ENCODE data around the gene NFKB1. TPM values are rescaled to one million over a fixed set of nuclear protein-coding genes. Genes with fewer than 3 reads are reported as not detected.

Gene NFKB1
- total and polyA plus RNA-seq, 2 donors (not counting 1 experiment from before 2014, with no cell fraction given): 32.0 to 88.1 TPM

DNA sequence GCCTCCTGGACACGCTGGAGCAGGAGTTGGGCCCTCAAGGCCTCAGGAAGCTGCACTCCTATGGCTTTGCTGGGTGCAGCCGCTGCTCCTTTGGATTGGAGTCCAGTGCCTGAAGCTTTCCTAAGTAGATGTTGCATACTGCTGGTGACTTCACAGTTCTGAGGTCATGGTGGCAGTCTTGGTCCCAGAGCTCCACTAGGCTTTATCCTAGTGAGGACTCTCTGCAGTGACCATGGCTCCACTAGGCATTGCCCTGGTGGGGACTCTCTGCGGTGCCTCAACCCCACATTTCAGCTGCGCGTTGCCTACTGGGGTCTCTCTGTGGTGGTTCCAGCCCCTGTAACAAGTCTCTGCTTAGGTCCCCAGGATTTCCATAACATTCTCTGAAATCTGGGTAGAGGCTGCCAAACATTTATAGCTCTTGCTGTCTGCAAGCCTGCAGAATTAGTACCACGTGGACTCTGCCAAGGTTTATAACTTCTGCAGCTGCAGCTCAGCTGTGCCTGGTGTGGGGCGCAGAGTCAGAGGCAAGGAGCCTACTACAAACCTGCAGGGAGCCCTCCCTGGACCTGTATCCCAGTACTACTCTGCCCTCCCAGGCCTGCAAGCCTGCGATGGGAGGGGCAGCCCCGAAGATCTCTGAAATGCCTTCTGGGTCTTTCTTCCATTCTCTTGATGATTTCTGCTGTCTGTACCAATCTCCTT lies 46.0 kb upstream of the NFKB1 start:
- no peaks in the 10 kb centered on the region for H4K20me1 ChIP-seq (ENCODE audit: control insufficient read depth, insufficient read depth, low read length, poor library complexity, severe bottlenecking)
- WGBS (ENCODE audit: insufficient coverage): 96% methylated on average over 9 of the region's 9 CpGs
- no peak overlapping the region for H3K9ac ChIP-seq (ENCODE audit: low read length)
- H3K9me3 Mint-ChIP-seq (ENCODE audit: insufficient read depth): no peaks in the 10 kb centered on the region
- no peak overlapping the region for H3K4me2 ChIP-seq (replicated peaks; ENCODE audit: low read depth, low read length, poor library complexity, severe bottlenecking)
- no peak overlapping the region for H3K4me3 ChIP-seq (ENCODE audit: control extremely low read depth in 1 of 5, extremely low read depth in 1 of 5, insufficient read depth in 1 of 5, low read depth in 2 of 5, low read length in 4 of 5)
- POLR2A ChIA-PET: no interaction called here
- CTCF ChIA-PET: no interaction called here
- no peak overlapping the region for H3K27ac ChIP-seq (ENCODE audit: low read length in 2 of 2)
- H3K79me2 ChIP-seq (ENCODE audit: control insufficient read depth, insufficient read depth, low read length): no peaks in the 10 kb centered on the region
- ATAC-seq (ENCODE audit: low read depth): no peak
- DNase-seq: no peak
- TF ChIP-seq, protein P1, sequence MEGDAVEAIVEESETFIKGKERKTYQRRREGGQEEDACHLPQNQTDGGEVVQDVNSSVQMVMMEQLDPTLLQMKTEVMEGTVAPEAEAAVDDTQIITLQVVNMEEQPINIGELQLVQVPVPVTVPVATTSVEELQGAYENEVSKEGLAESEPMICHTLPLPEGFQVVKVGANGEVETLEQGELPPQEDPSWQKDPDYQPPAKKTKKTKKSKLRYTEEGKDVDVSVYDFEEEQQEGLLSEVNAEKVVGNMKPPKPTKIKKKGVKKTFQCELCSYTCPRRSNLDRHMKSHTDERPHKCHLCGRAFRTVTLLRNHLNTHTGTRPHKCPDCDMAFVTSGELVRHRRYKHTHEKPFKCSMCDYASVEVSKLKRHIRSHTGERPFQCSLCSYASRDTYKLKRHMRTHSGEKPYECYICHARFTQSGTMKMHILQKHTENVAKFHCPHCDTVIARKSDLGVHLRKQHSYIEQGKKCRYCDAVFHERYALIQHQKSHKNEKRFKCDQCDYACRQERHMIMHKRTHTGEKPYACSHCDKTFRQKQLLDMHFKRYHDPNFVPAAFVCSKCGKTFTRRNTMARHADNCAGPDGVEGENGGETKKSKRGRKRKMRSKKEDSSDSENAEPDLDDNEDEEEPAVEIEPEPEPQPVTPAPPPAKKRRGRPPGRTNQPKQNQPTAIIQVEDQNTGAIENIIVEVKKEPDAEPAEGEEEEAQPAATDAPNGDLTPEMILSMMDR (IDR thresholded peaks at IDR 0.05): no peak
- no peak for TF ChIP-seq EZH2 (IDR thresholded peaks at IDR 0.05; ENCODE audit: borderline replicate concordance, insufficient read depth, low read depth, low read length, poor library complexity, severe bottlenecking)
- H2AFZ ChIP-seq (ENCODE audit: insufficient read depth, low read depth, low read length, poor library complexity, severe bottlenecking): no peak overlapping the region
- intact Hi-C loops (cut with micrococcal nuclease): no loop called here
- H3K4me1 Mint-ChIP-seq: peaks cover 5% of the 10 kb centered on the region
- H3K27me3 Mint-ChIP-seq: peaks cover 12% of the 10 kb centered on the region
- H3K27me3 ChIP-seq (replicated peaks in 1 of 4; ENCODE audit: control extremely low read depth in 1 of 4, control insufficient read depth in 3 of 4, insufficient read depth in 4 of 4, low read length in 3 of 4): no peaks in the 10 kb centered on the region
- H3K4me3 Mint-ChIP-seq: no peak overlapping the region
- no peaks in the 10 kb centered on the region for H3K9me3 ChIP-seq (ENCODE audit: control extremely low read depth in 1 of 3, control insufficient read depth in 2 of 3, insufficient read depth in 1 of 3, low read length in 2 of 3)
- H3K27ac Mint-ChIP-seq: no peak overlapping the region
- H3K4me1 ChIP-seq (ENCODE audit: control insufficient read depth in 2 of 2, insufficient read depth in 2 of 2, low read length in 2 of 2): peaks cover 4 to 8% of the 10 kb centered on the region in 2 donors
- H3K36me3 ChIP-seq (replicated peaks in 1 of 2; ENCODE audit: control extremely low read depth in 1 of 2, control insufficient read depth in 1 of 2, extremely low read depth in 1 of 2, insufficient read depth in 2 of 2, low read length in 1 of 2): no peaks in the 10 kb centered on the region

- peaks cover 5% of the 10 kb centered on the region for H3K4me1 Mint-ChIP-seq
- no peak for TF ChIP-seq EZH2 (IDR thresholded peaks at IDR 0.05; ENCODE audit: borderline replicate concordance, insufficient read depth, low read depth, low read length, poor library complexity, severe bottlenecking)
- TF ChIP-seq, protein P1 (IDR thresholded peaks at IDR 0.05): no peak
- Histone ChIP-seq H3K27ac (ENCODE audit: low read length in 2 of 2) (no peak overlapping the region), H3K4me1 (ENCODE audit: control insufficient read depth in 2 of 2, insufficient read depth in 2 of 2, low read length in 2 of 2) (peaks cover 4 to 8% of the 10 kb centered on the region in 2 donors), H3K4me2 (replicated peaks; ENCODE audit: low read depth, low read length, poor library complexity, severe bottlenecking) (no peak overlapping the region), H2AFZ (ENCODE audit: insufficient read depth, low read depth, low read length, poor library complexity, severe bottlenecking) (no peak overlapping the region), H3K27me3 (replicated peaks in 1 of 4; ENCODE audit: control extremely low read depth in 1 of 4, control insufficient read depth in 3 of 4, insufficient read depth in 4 of 4, low read length in 3 of 4) (no peaks in the 10 kb centered on the region), H3K36me3 (replicated peaks in 1 of 2; ENCODE audit: control extremely low read depth in 1 of 2, control insufficient read depth in 1 of 2, extremely low read depth in 1 of 2, insufficient read depth in 2 of 2, low read length in 1 of 2) (no peaks in the 10 kb centered on the region), H4K20me1 (ENCODE audit: control insufficient read depth, insufficient read depth, low read length, poor library complexity, severe bottlenecking) (no peaks in the 10 kb centered on the region), H3K9ac (ENCODE audit: low read length) (no peak overlapping the region), H3K9me3 (ENCODE audit: control extremely low read depth in 1 of 3, control insufficient read depth in 2 of 3, insufficient read depth in 1 of 3, low read length in 2 of 3) (peaks cover 0 to under 1% (median 0%) of the 10 kb centered on the region in 3 donors), H3K79me2 (ENCODE audit: control insufficient read depth, insufficient read depth, low read length) (no peaks in the 10 kb centered on the region), H3K4me3 (ENCODE audit: control extremely low read depth in 1 of 5, extremely low read depth in 1 of 5, insufficient read depth in 1 of 5, low read depth in 2 of 5, low read length in 4 of 5) (no peak overlapping the region)
- intact Hi-C loops (cut with micrococcal nuclease): no loop called here
- ChIA-PET POLR2A (no interaction called here), CTCF (no interaction called here)
- H3K9me3 Mint-ChIP-seq (ENCODE audit: insufficient read depth): no peaks in the 10 kb centered on the region
- peaks cover 16% of the 10 kb centered on the region for H3K27me3 Mint-ChIP-seq
- ATAC-seq (ENCODE audit: low read depth) (no peak), DNase-seq (no peak)
- WGBS (ENCODE audit: insufficient coverage): no CpG with 5 or more reads among the region's 3 CpGs
- no peak overlapping the region for H3K4me3 Mint-ChIP-seq
- H3K27ac Mint-ChIP-seq: no peak overlapping the region
Observed at GRCh38 chr4:102455750-102456149, 45.4 kb upstream of the NFKB1 start.

Data from B cell (primary cell).